ENCODE results near the gene MAGEA9B.
"Not testable (repeated sequence)": the region's sequence is repeated elsewhere in the genome, so short reads cannot be mapped to it uniquely, and the experiment has no call there.

The MAGEA9B gene

GRCh38 chrX:149585631-149586030, 1.6 kb downstream of the MAGEA9B start:
- DNase-seq (ENCODE audit: insufficient read length, low spot score); FAIRE-seq: not testable (repeated sequence)

GRCh38 chrX:149573456-149573855, 13.8 kb downstream of the MAGEA9B start:
- DNase-seq (ENCODE audit: insufficient read length, low spot score); FAIRE-seq: not testable (repeated sequence)

DNA sequence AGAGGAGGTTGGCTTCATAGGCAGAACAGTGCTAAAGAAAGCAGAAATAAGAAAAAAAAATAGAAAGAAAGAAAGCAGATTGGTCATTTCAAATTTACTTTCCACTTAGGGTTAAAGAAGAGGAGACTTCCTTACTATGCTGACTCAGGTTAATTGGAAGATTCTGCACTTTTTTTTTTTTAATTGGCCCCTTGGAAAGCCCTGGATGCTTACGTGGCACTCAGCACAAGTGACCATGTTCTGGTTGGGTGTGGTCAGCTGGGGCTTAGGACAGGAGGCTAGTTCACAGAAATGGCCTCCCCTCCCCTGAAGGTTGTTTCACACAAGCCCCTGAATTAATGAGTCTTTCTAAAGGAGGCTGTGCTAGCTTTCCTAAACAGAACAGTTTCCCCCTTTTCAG, 14.5 kb downstream of the MAGEA9B start:
- no peak for FAIRE-seq
- TF ChIP-seq POLR2A (IDR thresholded peaks at IDR 0.05; ENCODE audit: low read depth, low read length): no peak
- no peak for DNase-seq (ENCODE audit: insufficient read length, low spot score)

DNA sequence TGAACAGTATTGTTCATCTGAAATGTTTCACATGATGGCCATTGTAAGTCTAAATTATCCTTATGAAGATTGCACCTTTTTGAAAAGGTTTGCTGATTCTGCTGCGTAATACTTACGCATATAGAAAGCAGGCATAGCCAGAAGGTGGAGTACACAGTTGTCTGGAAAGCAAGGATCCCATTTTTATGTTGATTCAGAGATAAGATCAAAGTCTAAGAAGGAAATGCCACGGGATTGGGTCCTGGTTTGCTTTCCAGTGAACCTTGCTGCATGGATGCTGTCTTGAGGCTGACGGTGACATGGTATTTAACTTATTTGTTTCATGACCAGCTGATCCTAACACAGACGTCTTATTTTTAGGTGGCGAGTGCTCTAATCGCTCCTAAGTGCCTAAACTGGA, 15.5 kb downstream of the MAGEA9B start:
- no peak for TF ChIP-seq POLR2A (IDR thresholded peaks at IDR 0.05; ENCODE audit: low read depth, low read length)
- DNase-seq (ENCODE audit: insufficient read length, low spot score): no peak
- no peak for FAIRE-seq

DNA sequence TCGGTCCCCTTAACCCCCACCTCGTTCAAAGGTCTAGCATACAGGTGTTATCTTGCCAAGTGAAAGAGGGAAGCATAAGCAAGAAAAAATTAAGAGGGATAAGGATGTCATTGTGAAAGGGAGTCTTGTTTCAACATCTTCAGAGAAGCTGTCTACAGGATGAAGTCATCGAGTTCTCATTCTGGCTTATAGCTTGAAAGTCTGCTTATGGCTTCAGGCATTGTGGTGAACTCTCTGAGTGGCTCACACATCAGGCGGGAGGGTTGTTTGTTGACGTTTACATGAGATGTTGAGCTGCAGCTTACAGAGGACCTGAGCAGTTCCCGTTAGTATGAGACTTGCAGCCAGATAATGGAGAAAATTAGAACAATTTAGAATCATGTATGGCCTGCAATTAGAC, 16.6 kb downstream of the MAGEA9B start:
- TF ChIP-seq POLR2A (IDR thresholded peaks at IDR 0.05; ENCODE audit: low read depth, low read length): no peak
- FAIRE-seq (no peak), DNase-seq (ENCODE audit: insufficient read length, low spot score) (no peak)

- DNase-seq (ENCODE audit: insufficient read length, low spot score) (no peak), FAIRE-seq (no peak)
- TF ChIP-seq POLR2A (IDR thresholded peaks at IDR 0.05; ENCODE audit: low read depth, low read length): no peak
Measured at GRCh38 chrX:149569770-149570169, 17.5 kb downstream of the MAGEA9B start.

GRCh38 chrX:149568701-149569296, 18.5 kb downstream of the MAGEA9B start:
- TF ChIP-seq POLR2A (IDR thresholded peaks at IDR 0.05; ENCODE audit: low read depth, low read length): no peak
- no peak for FAIRE-seq
- DNase-seq (ENCODE audit: insufficient read length, low spot score): no peak

GRCh38 chrX:149567621-149568417, 19.4 kb downstream of the MAGEA9B start:
- FAIRE-seq: no peak
- TF ChIP-seq POLR2A (IDR thresholded peaks at IDR 0.05; ENCODE audit: low read depth, low read length): no peak

GRCh38 chrX:149563359-149563758, 23.9 kb downstream of the MAGEA9B start:
- FAIRE-seq: no peak
- no peak for DNase-seq (ENCODE audit: insufficient read length, low spot score)
- no peak for TF ChIP-seq POLR2A (IDR thresholded peaks at IDR 0.05; ENCODE audit: low read depth, low read length)

More at GRCh38 chrX:149567621-149568417, 19.4 kb downstream of the MAGEA9B start:
- no peak for DNase-seq (ENCODE audit: insufficient read length, low spot score)

- not testable (repeated sequence) for FAIRE-seq; DNase-seq (ENCODE audit: insufficient read length, low spot score)
Measured at GRCh38 chrX:149555251-149555650, 32.0 kb downstream of the MAGEA9B start.

- DNase-seq (ENCODE audit: insufficient read length, low spot score); FAIRE-seq: not testable (repeated sequence)
Measured at GRCh38 chrX:149551939-149552248, 35.4 kb downstream of the MAGEA9B start.

- DNase-seq (ENCODE audit: insufficient read length, low spot score); FAIRE-seq: not testable (repeated sequence)
Measured at GRCh38 chrX:149551245-149551938, 35.9 kb downstream of the MAGEA9B start.

- DNase-seq (ENCODE audit: insufficient read length, low spot score); FAIRE-seq: not testable (repeated sequence)
Measured at GRCh38 chrX:149550454-149550853, 36.8 kb downstream of the MAGEA9B start.

GRCh38 chrX:149549701-149550100, 37.6 kb downstream of the MAGEA9B start, which contains the start of gene HSFX3:
TSS of gene HSFX3 (minus strand) at chrX:149549924. CDS start at chrX:149549852, 72 bp downstream.
- DNase-seq (ENCODE audit: insufficient read length, low spot score); FAIRE-seq: not testable (repeated sequence)

- DNase-seq (ENCODE audit: insufficient read length, low spot score); FAIRE-seq: not testable (repeated sequence)
Measured at GRCh38 chrX:149547782-149548181, 39.5 kb downstream of the MAGEA9B start.

- DNase-seq (ENCODE audit: insufficient read length, low spot score); FAIRE-seq: not testable (repeated sequence)
Measured at GRCh38 chrX:149546962-149547361, 40.3 kb downstream of the MAGEA9B start.

DNA sequence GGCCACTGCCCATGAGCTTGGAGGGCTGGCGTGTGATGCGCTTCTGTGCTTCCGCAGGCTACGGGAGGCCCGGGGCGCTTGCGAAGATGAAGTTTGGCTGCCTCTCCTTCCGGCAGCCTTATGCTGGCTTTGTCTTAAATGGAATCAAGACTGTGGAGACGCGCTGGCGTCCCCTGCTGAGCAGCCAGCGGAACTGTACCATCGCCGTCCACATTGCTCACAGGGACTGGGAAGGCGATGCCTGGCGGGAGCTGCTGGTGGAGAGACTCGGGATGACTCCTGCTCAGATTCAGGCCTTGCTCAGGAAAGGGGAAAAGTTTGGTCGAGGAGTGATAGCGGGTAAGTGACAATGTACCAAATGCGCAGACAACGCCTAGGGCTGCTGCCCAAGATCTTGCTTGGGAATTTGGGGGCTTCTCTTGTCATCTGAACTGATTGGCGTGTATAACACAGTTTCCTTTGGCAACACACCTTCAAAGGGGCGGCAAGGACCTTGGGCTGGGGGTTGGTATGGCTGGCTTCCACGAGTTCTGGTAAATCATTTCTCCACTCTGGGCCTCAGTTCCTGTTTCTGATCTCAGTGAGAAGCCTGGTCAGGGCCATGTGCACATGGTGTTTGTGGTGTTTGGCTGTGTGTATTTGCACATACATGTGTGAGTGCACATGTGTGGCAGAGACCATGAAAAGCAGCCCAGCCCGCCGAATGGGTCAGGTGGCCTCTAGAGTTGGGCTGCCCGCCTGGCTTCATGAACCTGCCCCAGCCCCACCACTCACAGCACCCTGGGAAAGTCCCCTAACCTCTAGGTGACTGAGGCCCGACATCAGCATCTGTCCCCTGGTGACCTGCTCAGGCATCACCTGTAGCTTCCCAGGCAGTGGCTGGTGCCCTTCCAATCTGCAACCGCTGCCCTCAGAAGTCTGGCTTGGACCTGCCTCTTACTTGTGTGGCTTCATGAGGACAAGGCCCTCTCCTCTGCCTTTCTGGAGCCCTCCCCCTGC, 41.4 kb downstream of the MAGEA9B start:
- not testable (repeated sequence) for DNase-seq (ENCODE audit: insufficient read length, low spot score); FAIRE-seq

Data from H54 (cell line).